GM18505 (cell line): ENCODE data around the gene CNOT4.
"Not testable (repeated sequence)": the region's sequence is repeated elsewhere in the genome, so short reads cannot be mapped to it uniquely, and the experiment has no call there.

Experiments used
- ATAC-seq: cut with Tn5 transposase; IDR thresholded peaks from one replicate; pipeline ENCODE4 v1.9.1; 2021; ENCODE audit not compliant: unreplicated experiment
- POLR2A ChIP-seq: IDR thresholded peaks from 4 replicates; pipeline ENCODE4 v1.6.1; 2011; ENCODE audit warnings: borderline replicate concordance; ENCODE audit not compliant: insufficient read depth, insufficient read length; ENCODE audit errors: extremely low read depth

The CNOT4 gene

DNA sequence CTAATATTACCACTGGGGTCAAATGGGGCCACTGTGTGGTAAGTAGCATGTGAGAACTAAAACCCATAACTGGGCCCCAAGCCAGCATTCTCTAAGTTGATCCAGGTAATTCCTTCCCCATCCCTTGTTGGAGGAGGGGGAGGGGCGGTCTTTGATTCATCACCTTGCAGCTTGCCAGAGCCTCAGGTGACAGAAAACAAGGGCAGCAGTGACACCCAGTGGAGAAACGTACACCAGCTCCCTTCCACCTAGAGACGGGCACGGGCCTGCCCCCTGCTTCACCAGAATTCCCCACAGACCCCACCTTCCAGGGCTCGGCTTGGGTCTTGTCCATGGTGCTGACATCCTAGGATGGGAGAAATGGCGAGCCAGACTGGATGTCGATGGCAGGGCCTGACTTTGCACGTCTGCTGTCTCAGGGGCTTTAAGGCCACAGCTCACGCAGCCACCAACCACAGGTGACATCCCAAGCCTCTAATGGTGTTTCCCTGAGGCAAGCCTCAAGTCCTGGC, 174.2 kb downstream of the CNOT4 start:
- no peak for TF ChIP-seq POLR2A
- ATAC-seq: peak; percentile 80

DNA sequence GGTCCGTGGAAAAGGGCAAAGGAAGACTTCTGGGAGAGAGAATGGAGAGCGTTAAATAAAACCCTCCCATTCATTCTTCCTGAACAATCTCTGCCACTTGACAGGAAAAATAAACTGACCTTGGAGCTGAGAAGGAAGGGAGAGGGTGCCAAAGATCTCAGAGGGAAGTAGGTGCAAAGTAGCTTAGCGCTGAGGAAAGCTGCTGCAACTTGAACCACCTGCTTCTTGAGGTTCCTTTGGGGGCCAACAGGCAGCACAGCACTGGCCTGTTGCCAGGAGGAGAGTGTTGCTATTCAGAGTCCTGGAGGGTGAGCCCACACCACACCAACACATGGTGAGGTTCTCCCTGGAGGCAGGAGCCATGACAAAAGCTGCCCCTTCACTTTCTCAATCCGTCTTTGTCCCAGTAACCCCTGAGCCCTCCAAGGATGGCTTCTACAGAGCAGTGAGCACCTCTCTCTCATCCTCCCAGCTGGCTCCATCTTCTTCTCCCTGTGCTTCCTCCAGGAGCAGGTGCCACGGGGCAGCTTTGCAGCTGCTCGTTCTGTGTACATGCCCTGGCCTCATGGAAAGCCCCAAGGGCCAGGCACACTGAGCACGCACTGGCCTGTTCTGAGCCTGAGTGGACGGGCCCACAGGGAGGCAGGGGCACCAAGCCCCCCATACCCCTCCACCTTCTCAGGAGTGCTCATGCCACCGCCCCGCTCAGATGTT, 174.9 kb downstream of the CNOT4 start:
- TF ChIP-seq POLR2A: no peak
- no peak for ATAC-seq

- TF ChIP-seq POLR2A: no peak
- ATAC-seq: no peak
Observed at GRCh38 chr7:135333946-135334345, 176.0 kb downstream of the CNOT4 start.

DNA sequence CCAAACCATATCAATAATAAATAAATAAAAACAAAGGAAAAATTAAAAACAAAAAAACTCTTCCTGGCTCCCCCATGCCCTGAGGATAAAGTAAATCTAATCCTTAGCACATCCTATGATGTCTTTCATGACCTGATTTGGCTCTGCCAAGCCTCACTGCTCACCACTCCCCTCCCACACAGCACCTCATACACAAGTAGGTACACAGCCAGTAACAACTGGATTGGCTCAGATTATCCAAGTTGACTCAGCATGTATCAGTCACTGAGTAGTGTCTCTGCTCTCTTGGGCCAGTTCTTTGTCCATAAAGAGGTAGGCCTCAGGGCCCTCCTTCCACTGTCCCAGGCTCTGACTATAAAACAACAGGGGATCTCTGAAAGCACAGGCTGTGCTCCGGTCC, 176.7 kb downstream of the CNOT4 start:
- no peak for ATAC-seq
- TF ChIP-seq POLR2A: no peak

- TF ChIP-seq POLR2A: no peak
- no peak for ATAC-seq
Observed at GRCh38 chr7:135330088-135330487, 179.8 kb downstream of the CNOT4 start.

DNA sequence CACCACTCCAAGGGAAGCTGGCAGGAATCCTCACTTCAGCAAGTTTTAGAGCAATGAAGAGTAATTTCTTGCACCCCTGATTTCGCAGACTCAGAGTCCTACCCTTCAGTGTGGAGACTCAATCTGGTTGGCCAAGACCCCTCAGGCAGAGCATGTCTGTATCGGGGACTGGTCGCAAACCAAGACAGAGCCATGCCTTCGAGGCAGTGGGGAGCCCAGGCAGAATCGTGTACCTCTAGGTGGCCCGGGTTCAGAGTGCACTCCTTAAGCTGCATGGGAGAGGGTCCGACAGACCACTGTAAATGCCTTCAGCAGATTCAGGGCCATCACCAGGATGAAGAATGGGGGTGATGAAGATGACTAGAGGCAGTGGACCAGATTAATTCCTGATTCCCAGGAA, 181.4 kb downstream of the CNOT4 start:
- TF ChIP-seq POLR2A: no peak
- no peak for ATAC-seq

- no peak for TF ChIP-seq POLR2A
- ATAC-seq: no peak
Observed at GRCh38 chr7:135328053-135328452, 181.8 kb downstream of the CNOT4 start.

- TF ChIP-seq POLR2A: no peak
- ATAC-seq: no peak
Observed at GRCh38 chr7:135327458-135327857, 182.4 kb downstream of the CNOT4 start.

GRCh38 chr7:135326636-135327280, 183.1 kb downstream of the CNOT4 start:
- TF ChIP-seq POLR2A: no peak
- ATAC-seq: no peak

GRCh38 chr7:135322571-135323340, 187.1 kb downstream of the CNOT4 start:
- ATAC-seq: no peak
- TF ChIP-seq POLR2A: no peak

- no peak for ATAC-seq
- no peak for TF ChIP-seq POLR2A
Observed at GRCh38 chr7:135321556-135321955, 188.3 kb downstream of the CNOT4 start.

GRCh38 chr7:135320953-135321352, 188.9 kb downstream of the CNOT4 start:
- ATAC-seq: not testable (repeated sequence)

DNA sequence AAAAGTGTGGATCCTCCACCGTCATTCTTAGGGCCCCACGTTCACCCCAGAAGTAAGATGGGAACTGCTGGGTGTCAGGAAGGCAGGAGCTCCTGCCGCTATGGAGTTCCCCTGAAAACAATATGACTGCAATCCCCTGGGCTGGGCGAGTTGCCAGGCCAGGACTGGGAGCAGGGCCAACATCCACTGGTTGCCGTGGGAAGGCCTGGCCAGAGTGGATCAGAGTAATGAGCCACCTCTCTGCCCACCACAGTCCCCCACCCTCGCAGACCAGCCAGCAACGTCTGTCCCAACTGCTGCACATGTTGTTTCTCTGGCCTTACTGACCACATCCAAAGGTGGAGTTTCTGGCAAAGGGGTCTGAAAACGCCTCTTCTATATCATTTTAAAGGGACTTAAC, 189.6 kb downstream of the CNOT4 start:
- TF ChIP-seq POLR2A: no peak
- ATAC-seq: no peak
